AML-193 (cell line): ENCODE data around the gene MACROD2.

ENCODE experiments used
- DNase-seq, 2 experiments: peaks; one replicate each; lab custom pipeline; 2025; lab: John Stamatoyannopoulos, UW

The MACROD2 gene

DNA sequence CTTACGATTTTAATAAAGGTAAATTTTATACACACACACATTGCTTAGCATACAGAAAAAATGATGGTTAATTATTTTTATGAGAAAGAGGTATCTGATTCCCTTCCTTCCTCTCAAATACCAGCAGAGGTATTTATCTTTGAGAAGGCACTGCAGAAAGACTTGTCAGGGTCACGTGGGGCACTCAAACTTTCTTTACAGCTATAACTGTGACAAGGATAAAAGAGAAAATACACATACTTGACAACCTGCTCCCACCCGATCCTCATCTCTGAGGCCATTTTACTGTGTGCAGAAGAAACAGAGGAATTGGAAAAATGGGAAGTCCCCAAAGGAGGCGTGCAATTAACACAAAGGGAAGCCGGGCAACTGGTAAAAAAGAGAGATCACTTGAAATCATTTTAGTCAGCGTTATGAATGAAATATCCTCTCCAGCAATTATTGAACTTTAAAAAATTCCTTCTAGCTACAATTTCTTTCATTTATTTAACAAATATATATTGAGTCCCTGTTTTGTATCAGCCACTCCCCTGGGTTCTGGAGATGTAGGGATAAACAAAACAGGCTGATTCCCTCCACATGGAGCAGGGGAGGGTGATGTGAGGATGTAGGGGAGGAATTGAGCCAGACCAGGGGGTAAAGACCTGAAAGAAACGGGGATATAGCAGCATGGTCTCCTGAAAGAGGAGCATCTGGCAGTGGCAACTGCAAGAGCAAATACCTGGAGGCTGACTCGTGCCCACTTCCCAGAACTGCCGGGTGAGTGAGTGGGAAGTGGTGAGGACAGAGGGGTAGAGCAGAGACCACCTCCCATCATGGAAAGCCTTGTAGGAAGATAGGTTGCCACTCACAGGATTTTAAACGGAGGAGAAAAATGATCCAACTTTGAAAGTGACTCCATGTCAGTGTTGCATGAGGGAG is 2067.6 kb downstream of the MACROD2 start:
- DNase-seq, result no peak

DNA sequence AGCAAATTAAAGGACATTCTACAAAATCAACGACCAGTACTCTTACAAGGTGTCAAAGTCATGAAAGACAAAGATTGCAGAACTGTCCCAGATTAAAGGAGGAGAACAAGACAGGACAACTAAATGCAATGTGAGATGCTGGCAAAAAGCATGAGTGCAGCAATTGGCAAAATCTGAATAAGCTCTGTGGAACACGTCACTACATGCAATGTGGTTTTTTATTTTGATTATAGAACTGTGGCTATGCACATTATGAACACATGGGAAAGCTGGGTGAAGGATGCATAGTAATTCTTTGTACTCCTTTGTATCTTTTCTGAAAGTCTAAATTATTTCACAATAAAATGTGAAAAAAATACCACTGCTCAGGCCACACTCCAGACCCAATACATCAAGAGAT is 2068.6 kb downstream of the MACROD2 start:
- DNase-seq, result no peak

DNA sequence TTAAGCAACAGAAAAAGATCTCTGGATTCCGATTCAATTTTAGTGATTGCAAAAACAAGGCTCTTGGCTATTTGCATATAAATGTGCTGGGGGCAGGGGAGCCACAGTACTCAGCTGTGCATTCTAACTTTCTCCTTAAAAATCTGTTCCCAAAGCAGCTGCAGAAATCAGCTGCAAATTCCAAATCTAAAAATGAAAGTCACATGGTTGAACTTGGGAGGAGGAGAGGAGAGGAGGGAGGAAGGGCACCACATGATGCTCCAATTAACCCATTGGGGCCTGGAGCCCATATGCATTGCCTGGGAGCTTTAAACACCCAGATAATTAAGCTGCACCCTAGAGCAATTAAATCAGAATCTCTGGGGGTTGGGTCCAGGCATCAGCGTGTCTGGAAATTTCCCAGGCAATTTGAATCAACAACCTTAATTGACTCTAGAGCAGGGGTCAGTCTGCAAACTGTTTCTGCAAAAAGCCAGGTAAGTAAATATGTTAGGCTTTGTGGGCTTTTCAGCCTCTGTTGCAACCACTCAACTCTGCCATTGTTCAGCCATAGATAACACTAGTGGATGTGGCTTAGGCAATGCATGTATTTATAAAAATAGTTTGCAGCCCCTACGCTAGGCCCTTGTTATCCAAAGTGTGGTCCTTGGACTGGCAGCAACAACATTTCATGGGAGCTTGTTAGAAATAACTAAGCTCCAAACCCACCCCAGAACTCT is 2069.8 kb downstream of the MACROD2 start:
- DNase-seq, result no peak

DNA sequence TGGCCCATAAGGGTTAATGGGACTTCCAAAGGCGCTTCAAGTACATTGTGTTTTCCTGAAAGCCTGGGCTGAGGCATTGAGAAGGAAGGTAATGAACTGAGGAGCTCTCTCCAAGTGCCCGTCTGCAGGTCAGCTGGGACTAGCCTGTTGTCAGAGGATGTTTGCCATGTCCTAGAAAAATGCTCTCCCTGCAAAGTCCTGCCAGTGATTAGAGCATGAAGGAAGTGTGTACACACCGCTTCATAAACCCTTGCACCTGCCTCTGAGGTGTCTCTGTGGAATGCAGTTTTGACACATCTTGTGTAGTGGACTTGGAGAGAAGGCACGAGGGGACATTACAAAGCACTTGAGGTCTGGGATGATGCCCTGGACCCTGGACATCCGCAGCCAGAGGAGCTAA is 2071.3 kb downstream of the MACROD2 start:
- DNase-seq, result no peak

DNA sequence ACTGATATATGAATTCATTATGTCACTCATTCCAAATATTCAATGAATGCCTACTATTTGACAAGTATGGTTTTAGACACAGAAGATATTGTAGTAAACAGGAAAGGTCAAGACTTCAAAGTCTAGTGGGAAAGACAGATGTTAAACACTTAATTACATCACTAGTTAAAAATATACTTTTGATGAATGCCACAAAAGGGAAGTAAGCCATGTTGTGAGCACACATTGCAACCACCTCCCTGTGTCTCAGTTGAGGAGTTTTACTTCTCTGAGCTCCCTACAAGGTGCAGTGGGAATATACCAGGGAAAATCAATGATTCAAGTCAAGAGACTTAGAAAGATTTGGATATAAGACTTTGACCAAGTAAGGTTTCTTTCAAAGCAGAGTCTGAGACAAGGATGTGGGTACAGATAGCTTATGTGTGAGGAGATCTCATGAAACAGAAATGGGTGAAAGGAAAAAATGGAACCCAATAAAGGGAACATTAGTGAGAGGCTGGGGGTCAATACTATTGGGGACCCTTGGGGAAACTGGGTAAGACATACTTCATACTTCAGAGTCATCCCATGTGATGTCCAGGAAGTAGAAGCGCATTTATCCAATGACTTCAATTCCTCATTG is 2074.2 kb downstream of the MACROD2 start:
- no peak for DNase-seq

DNA sequence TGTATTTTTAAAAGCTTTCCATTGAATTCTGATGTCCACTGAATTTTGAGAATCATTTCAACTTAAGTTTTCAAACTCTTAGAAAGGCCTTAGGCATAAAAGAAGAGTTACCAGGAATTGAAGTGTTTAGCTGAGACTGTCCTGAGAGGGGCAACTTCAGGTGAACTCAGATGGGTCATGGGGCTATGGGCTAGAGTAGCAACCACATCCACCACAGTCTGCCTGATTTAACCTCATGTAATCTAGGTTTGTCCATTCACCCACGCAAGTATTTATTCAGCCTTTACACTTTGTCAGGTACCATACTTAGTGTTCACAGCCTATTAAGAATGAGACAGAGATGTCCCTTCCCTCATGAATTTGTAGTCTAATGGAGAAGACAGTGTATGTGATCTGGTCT is 2076.9 kb downstream of the MACROD2 start:
- no peak for DNase-seq

DNA sequence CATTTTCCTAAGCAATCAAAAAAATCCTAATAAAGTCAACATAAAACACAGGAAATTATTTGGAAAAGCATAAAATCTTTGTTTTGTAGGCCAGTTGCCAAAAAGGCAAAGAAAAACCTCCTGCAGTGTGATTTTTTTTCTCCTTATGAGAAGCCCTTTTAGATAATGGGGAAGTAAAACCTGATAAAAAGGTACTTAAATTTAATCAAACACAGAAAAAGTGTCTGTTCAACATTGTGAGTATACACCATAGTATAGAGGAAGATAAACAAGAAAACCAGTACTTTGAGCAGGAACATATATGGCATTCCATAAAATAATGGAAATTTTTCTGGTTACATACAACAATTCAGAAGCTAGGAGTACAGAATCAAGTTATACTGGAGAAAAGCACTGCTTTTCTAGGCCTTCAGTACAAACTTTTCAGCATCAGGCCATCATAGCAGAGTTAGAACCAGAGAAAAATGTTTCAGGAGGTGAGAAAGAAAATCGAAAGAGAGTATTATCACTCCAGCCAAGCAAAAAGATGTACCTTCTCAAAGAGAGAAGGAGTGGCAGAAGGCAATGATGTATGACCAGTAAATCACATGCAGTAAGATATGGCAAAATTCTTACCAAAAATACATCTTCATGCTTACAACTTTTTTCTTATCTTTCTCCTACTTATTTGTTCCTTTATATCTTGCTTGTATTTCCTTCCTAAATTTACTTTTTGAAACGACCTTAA is 2083.0 kb downstream of the MACROD2 start:
- no peak for DNase-seq

DNA sequence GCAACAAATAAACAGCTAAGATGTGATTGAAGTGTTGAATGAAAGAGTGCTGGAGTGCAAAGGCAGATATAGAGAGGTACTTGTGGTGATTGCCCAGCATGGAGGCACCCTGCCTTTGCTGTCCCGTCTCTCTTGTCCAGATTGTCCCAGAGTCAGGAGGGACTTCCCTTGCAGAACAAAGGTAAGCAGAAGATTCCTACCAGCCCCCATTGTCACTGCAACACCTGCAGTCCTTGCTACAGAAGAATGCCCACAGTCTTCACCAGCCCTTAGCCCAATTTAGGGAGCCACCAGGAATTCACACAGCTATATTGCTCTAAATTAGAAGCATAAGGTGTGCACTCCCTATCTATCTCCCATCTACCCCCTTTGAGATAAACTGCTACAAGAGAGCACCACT is 2086.1 kb downstream of the MACROD2 start:
- DNase-seq, result no peak

DNA sequence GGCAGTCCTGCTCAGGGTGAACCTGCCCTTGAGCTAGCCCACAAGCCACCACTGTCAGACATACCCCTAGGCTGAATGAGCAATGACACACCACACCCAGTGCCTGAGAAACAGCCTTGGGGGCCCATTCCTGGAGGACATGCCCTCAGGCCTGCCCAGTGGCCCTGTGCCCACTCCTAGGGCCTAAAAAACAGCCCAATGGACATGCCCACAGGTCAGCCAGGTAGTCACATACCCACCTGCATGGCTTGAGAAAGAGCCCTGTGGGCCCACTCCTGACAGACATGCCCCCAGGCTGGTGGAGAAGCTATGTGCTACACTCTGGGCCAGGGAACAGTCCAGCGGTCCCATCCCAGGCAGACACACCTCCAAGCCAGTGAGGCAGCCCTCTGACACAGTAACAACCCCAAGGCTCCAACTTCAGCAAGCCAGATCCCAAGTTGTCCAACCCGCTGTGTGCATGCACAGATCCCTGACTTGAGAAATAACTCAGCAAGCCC is 2086.8 kb downstream of the MACROD2 start:
- DNase-seq, result no peak

DNA sequence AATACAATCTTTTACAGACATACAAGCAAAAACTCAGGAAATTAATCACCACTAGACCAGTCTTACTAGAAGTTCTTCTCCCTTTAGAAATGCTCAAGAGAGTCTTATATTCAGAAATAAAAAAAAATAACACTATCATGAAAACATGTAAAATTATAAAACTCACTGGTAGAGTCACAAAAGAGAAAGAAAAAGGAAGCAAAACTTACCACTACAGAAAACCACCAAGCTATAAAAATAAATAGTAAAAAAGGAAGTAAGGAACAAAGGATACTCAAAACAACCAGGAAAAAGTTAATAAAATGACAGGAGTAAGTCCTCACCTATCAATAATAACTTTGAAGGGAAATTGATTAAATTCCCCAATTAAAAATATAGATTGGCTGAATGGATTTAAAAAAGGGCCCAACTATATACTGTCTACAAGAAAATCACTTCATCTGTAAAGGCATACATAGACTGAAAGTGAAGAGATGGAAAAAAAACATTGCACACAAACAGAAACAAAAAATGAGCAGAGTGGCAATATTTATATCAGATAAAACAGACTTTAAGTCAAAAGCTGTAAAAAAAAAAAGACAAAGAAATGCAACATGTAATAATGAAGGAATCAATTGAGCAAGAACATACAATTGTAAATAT is 2088.4 kb downstream of the MACROD2 start:
- no peak for DNase-seq

DNA sequence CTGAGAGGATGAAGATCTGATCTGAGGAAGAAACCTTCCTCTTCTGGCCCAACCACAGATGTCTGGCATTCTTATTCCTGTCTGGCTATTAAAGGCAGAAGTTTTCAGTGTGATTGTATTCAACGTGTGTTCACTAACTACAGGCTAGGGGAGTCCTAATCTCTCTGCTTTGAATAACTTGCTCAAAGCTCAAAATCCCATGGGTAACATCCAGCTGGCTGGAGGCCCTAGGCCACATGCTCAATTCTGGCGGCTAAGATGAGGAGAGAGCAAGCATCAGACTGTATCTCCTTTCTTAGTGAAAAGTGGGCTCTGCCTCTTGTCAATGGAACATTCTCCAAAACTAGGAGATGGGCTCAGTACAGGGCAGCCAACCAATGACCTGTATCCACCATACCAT is 2099.9 kb downstream of the MACROD2 start:
- DNase-seq, result no peak

DNA sequence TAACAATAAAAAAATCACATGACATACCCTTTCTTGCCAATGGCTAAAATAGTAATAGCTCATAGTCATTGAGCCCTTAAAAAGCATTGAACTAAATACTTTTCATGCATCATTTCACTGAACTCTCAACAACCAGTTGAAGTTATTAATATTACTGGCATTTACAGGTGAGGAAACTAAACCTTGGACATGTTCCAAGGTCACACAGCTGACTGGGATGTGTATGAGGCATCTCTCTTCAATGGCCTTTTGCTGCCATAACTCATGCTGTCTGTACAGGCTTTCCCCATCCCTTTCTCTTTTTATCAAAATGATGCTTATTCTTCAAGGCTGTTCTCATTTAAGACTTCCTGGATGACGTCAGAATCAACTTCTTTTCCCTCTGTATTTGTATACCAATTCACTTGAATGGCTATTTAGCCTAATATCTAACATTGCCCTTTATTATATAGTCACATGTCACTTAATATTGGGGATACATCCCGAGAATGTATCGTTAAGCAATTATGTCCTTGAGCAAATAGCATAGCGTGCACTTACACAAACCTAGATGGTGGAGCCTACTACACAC is 2101.5 kb downstream of the MACROD2 start:
- DNase-seq, result no peak

DNA sequence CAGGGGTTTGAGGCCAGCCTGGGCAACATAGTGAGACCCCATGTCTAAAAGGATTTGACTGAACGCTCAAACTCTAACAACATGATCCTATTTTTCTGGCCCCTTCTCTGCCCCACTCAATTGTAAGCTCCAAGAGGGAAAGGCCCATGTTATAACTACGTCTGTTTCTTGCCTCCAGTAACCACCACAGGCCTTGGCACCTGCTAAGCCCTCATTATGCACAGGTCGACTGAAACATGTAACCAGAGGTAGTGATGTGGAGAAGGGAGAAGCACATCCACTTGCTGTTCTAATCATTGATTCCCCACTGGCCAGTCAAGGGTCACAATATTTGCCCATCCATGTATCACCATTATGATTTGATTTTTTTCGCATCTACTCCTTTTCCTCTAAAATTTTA is 2102.5 kb downstream of the MACROD2 start:
- no peak for DNase-seq

DNA sequence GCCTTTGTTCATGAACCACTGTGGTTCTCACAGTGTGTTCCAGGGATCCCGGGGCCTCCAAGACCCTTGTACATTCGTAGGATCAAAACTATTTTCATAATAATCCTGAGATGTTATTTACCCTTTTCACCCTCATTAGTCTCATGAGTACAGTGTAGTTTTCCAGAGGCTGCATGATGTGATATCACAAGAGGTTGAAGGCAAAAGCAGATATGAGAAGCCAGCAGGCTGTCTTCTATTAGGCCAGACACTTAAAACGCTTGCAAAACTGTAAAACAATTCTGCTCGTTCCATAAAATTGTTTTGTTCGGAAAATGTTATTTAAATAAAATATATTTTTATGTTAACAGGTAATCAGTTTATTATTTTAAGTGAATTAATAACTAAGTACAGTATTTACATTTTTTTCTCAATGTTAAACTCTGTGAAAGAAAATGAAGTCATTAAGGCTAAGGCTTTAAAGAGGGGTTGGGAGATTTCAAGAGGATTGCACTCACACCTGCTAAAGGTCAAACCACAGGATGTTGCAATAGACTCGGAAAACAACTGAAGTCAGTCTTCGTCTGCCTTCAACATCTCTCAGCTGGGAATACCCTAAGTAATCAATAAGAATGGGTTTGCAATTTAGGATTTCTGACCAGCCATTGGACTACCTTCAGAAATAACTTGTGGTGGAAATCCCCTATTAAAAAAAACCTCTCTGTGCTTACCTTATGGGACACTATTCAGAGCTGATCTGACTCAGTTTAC is 2103.7 kb downstream of the MACROD2 start:
- DNase-seq, result no peak

DNA sequence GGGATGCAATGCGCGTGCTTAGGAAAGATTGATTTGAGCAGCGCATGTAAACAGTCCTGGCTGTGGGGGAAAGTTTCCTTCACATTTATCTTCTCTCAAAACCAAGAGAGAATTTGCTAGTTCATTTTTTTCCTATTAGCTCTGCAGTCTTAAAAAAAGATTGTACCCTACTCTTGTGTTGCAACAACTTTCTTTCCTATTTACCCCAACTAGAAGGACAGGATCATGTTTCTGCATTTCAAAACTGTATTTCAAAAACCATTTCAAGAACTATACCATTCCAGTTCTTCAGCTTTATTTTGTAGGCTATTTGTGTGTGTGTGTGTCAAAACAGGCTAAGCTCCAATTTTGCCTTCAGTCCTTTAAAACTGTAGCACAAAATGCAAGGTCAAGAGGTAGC is 2104.8 kb downstream of the MACROD2 start:
- DNase-seq, result no peak

DNA sequence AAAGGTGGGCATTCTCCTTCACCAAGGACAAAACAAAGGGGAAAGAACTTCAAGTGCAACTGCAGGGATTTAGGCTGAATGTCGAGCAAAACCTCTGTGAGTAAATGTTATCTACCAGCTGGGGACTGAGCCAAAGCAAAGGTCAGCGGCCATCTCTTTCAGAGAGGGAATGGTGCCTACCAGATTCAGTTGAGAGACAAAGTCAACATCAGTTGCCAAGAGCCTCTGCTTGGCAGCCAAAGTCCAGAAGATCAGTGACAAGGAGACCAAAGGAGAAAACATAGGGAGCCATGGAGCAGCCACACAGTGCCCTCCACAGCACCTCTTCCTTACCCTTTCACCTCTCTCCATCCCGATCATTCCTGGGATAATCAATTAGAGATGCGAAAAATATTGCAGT is 2105.5 kb downstream of the MACROD2 start:
- DNase-seq, result no peak
